Peyer's patch (tissue), 4 donors: ENCODE measurements around the gene SRCIN1.
"Not testable (repeated sequence)": the region's sequence is repeated elsewhere in the genome, so short reads cannot be mapped to it uniquely, and the experiment has no call there.

Source experiments
- POLR2A ChIP-seq, 2 donors: fragments of 450-650 bp; IDR thresholded peaks; one replicate each; pipeline ENCODE4 v1.5.1; 2017; ENCODE audit warnings: antibody characterized with exemption in 2 of 2, mild to moderate bottlenecking in 2 of 2, moderate library complexity in 2 of 2
- TF ChIP-seq, protein P1 (sequence below), 6 experiments: fragments of 450-650 bp in 4 of 6; fragments of 200-600 bp in 2 of 6; sonication (generic) in 1 of 6; IDR thresholded peaks; one replicate each; pipeline ENCODE4 v1.5.1; 2017 to 2019; ENCODE audit warnings: antibody characterized with exemption in 6 of 6, mild to moderate bottlenecking in 3 of 6, moderate library complexity in 1 of 6

- TF ChIP-seq POLR2A (IDR thresholded peaks at IDR 0.05): not testable (repeated sequence)
- TF ChIP-seq, protein P1, sequence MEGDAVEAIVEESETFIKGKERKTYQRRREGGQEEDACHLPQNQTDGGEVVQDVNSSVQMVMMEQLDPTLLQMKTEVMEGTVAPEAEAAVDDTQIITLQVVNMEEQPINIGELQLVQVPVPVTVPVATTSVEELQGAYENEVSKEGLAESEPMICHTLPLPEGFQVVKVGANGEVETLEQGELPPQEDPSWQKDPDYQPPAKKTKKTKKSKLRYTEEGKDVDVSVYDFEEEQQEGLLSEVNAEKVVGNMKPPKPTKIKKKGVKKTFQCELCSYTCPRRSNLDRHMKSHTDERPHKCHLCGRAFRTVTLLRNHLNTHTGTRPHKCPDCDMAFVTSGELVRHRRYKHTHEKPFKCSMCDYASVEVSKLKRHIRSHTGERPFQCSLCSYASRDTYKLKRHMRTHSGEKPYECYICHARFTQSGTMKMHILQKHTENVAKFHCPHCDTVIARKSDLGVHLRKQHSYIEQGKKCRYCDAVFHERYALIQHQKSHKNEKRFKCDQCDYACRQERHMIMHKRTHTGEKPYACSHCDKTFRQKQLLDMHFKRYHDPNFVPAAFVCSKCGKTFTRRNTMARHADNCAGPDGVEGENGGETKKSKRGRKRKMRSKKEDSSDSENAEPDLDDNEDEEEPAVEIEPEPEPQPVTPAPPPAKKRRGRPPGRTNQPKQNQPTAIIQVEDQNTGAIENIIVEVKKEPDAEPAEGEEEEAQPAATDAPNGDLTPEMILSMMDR (IDR thresholded peaks at IDR 0.05): not testable (repeated sequence)
Measured at GRCh38 chr17:38626606-38627226, 21.0 kb upstream of the SRCIN1 start.
